H1 (cell line): ENCODE data around the gene NIFK. TPM values are rescaled to one million over a fixed set of nuclear protein-coding genes. Genes with fewer than 3 reads are reported as not detected.
"Not testable (repeated sequence)": the region's sequence is repeated elsewhere in the genome, so short reads cannot be mapped to it uniquely, and the experiment has no call there.

Experiments used
- CTCF ChIA-PET: fragments of 300-600 bp; sonication (Branson Sonifier 250); formaldehyde crosslinking; loops from one replicate; lab custom pipeline; 2021; ENCODE audit not compliant: partially characterized antibody; lab: Charles Lee
- POLR2A ChIA-PET: fragments of 300-600 bp; sonication (Branson Sonifier 250); formaldehyde crosslinking; loops from one replicate; lab custom pipeline; 2021; ENCODE audit warnings: inconsistent platforms; ENCODE audit not compliant: partially characterized antibody; lab: Charles Lee
- DNase-seq, 2 experiments: peaks; one replicate each; pipeline versions ENCODE4 v3.0.0 to v3.0.0-alpha.2; 2010 to 2022; ENCODE audit warnings: low spot score in 2 of 2, low read depth in 1 of 2, mixed read lengths in 1 of 2
- FAIRE-seq: peaks from 2 replicates; lab custom pipeline; 2011; peaks lifted over from hg19 to GRCh38; lab: Jason Lieb, UNC
- H2AFZ ChIP-seq: 2 replicates; pipeline ENCODE4 v1.8.1; 2012; ENCODE audit warnings: low read length, inconsistent platforms
- H2AK5ac ChIP-seq: 2 replicates; pipeline ENCODE4 v1.6.1; 2013; ENCODE audit warnings: low read depth, low read length
- H2BK120ac ChIP-seq: replicated peaks from 2 replicates; pipeline ENCODE3; 2013; ENCODE audit warnings: low read depth, low read length, inconsistent platforms
- H2BK12ac ChIP-seq: 2 replicates; pipeline ENCODE4 v1.6.1; 2013; ENCODE audit warnings: low read depth, low read length
- H2BK15ac ChIP-seq: 2 replicates; pipeline ENCODE4 v1.6.1; 2013; ENCODE audit warnings: low read length
- H2BK20ac ChIP-seq: 2 replicates; pipeline ENCODE4 v1.6.1; 2013; ENCODE audit warnings: low read length
- H2BK5ac ChIP-seq: 2 replicates; pipeline ENCODE4 v1.6.1; 2013; ENCODE audit warnings: low read depth, low read length
- H3K14ac ChIP-seq: 2 replicates; pipeline ENCODE4 v1.6.1; 2013; ENCODE audit warnings: inconsistent platforms; ENCODE audit not compliant: insufficient read length
- H3K18ac ChIP-seq: 2 replicates; pipeline ENCODE4 v1.6.1; 2013; ENCODE audit warnings: low read length; ENCODE audit errors: extremely low read depth
- H3K23ac ChIP-seq: 2 replicates; pipeline ENCODE4 v1.6.1; 2013; ENCODE audit warnings: inconsistent platforms; ENCODE audit not compliant: insufficient read length
- H3K23me2 ChIP-seq: 2 replicates; pipeline ENCODE4 v1.6.1; 2013; ENCODE audit warnings: low read depth, low read length
- H3K27ac ChIP-seq: 2 replicates; pipeline ENCODE4 v1.6.1; 2011; ENCODE audit warnings: low read depth, low read length, inconsistent platforms
- H3K27me3 ChIP-seq, 4 experiments: replicated peaks in 1 of 4; 1 replicate in 1 of 4; 2 replicates in 3 of 4; pipeline versions ENCODE4 v1.6.1 to v1.8.1; 2011 to 2013; ENCODE audit warnings: low read length in 3 of 4, mild to moderate bottlenecking in 3 of 4, inconsistent platforms in 2 of 4, mixed read lengths in 2 of 4, moderate library complexity in 1 of 4; ENCODE audit not compliant: control insufficient read depth in 3 of 4, insufficient read depth in 3 of 4; ENCODE audit errors: extremely low read depth in 1 of 4
- H3K36me3 ChIP-seq, 4 experiments: 2 replicates each; pipeline versions ENCODE4 v1.6.1 to v1.8.1; 2011 to 2013; ENCODE audit warnings: mild to moderate bottlenecking in 4 of 4, low read length in 3 of 4, moderate library complexity in 2 of 4, control low read depth in 1 of 4, inconsistent platforms in 1 of 4; ENCODE audit not compliant: insufficient read depth in 4 of 4, control insufficient read depth in 2 of 4
- H3K4ac ChIP-seq: replicated peaks from 2 replicates; pipeline ENCODE3; 2013; ENCODE audit warnings: low read length, low read depth, mixed read lengths, inconsistent platforms; ENCODE audit not compliant: insufficient read length
- H3K4me1 ChIP-seq, 4 experiments: replicated peaks in 1 of 4; 1 replicate in 1 of 4; 2 replicates in 3 of 4; pipeline versions ENCODE4 v1.6.1 to v1.8.1; 2011 to 2013; ENCODE audit warnings: low read length in 3 of 4, inconsistent platforms in 2 of 4, mixed read lengths in 1 of 4; ENCODE audit not compliant: insufficient read depth in 4 of 4, control insufficient read depth in 3 of 4
- H3K4me2 ChIP-seq, 2 experiments: 2 replicates each; pipeline versions ENCODE4 v1.6.1 to v1.8.1; 2011 to 2013; ENCODE audit warnings: low read depth in 2 of 2, low read length in 2 of 2, control low read depth in 1 of 2, inconsistent platforms in 1 of 2, mild to moderate bottlenecking in 1 of 2; ENCODE audit not compliant: insufficient read depth in 1 of 2
- H3K4me3 ChIP-seq, 4 experiments: fragments of 200-600, 300-600 bp in 1 of 4; sonication (generic), shearing (Covaris generic), sonication (Bioruptor Twin) in 1 of 4; 2 replicates each; pipeline versions ENCODE4 v1.5.1 to v1.8.1; 2011 to 2016; ENCODE audit warnings: low read length in 4 of 4, low read depth in 3 of 4, control low read depth in 2 of 4, inconsistent platforms in 2 of 4, mild to moderate bottlenecking in 2 of 4, mixed read lengths in 1 of 4, moderate library complexity in 1 of 4; ENCODE audit not compliant: insufficient read depth in 2 of 4; ENCODE audit errors: extremely low read depth in 1 of 4
- H3K56ac ChIP-seq: replicated peaks from 2 replicates; pipeline ENCODE3; 2013; ENCODE audit warnings: low read depth, mild to moderate bottlenecking, mixed read lengths, low read length, inconsistent platforms; ENCODE audit not compliant: insufficient read length
- H3K79me1 ChIP-seq: 2 replicates; pipeline ENCODE4 v1.6.1; 2013; ENCODE audit warnings: low read depth, low read length, control low read depth
- H3K79me2 ChIP-seq, 2 experiments: 2 replicates each; pipeline versions ENCODE4 v1.6.1 to v1.8.1; 2012 to 2013; ENCODE audit warnings: low read length in 2 of 2, mild to moderate bottlenecking in 2 of 2, inconsistent platforms in 1 of 2; ENCODE audit not compliant: insufficient read depth in 2 of 2, control insufficient read depth in 1 of 2
- H3K9ac ChIP-seq, 4 experiments: replicated peaks in 1 of 4; 1 replicate in 1 of 4; 2 replicates in 3 of 4; pipeline versions ENCODE4 v1.6.1 to v1.8.1; 2011 to 2013; ENCODE audit warnings: low read depth in 3 of 4, low read length in 3 of 4, control low read depth in 2 of 4, mild to moderate bottlenecking in 2 of 4, moderate library complexity in 2 of 4, inconsistent platforms in 1 of 4; ENCODE audit errors: extremely low read depth in 1 of 4
- H3K9me3 ChIP-seq, 2 experiments: 2 replicates each; pipeline versions ENCODE4 v1.6.1 to v1.8.1; 2012 to 2013; ENCODE audit warnings: mild to moderate bottlenecking in 2 of 2, moderate library complexity in 2 of 2, control low read depth in 1 of 2, inconsistent platforms in 1 of 2, low read depth in 1 of 2, low read length in 1 of 2, mixed read lengths in 1 of 2; ENCODE audit not compliant: insufficient read depth in 2 of 2
- H4K20me1 ChIP-seq, 2 experiments: replicated peaks in 1 of 2; 2 replicates each; pipeline versions ENCODE3 to v1.8.1; 2011 to 2013; ENCODE audit warnings: inconsistent platforms in 2 of 2, low read length in 2 of 2, mild to moderate bottlenecking in 1 of 2; ENCODE audit not compliant: insufficient read depth in 2 of 2, control insufficient read depth in 1 of 2
- H4K5ac ChIP-seq: 2 replicates; pipeline ENCODE4 v1.6.1; 2013; ENCODE audit warnings: low read length, low read depth, mixed read lengths, inconsistent platforms; ENCODE audit not compliant: insufficient read length
- H4K8ac ChIP-seq: 2 replicates; pipeline ENCODE4 v1.8.0; 2013; ENCODE audit warnings: mild to moderate bottlenecking, moderate library complexity, low read length, inconsistent platforms; ENCODE audit not compliant: insufficient read depth; ENCODE audit errors: extremely low read depth
- H4K91ac ChIP-seq: replicated peaks from 2 replicates; pipeline ENCODE3; 2013; ENCODE audit warnings: low read length, mixed read lengths, inconsistent platforms; ENCODE audit not compliant: insufficient read length
- WGBS, 2 experiments: shearing (Covaris generic) in 1 of 2; methylation state at CpG; one replicate each; pipeline versions ENCODE4 v1.1.6 to v1.1.7; 2013 to 2015; ENCODE audit warnings: low lambda C conversion rate in 2 of 2, mixed read lengths in 2 of 2, inconsistent platforms in 1 of 2, low coverage in 1 of 2, missing lambda C conversion rate in 1 of 2; ENCODE audit not compliant: insufficient replicate concordance in 2 of 2, insufficient coverage in 1 of 2, insufficient read length in 1 of 2; ENCODE audit errors: extremely low coverage in 1 of 2, missing lambda C conversion rate in 1 of 2; 5-methylcytosine and 5-hydroxymethylcytosine counted together
- polyA plus RNA-seq, 7 experiments: library from polyadenylated mRNA; depleted of rRNA in 3 of 7; stranded (reverse) in 5 of 7; unstranded in 2 of 7; fragments of >200 nt in 5 of 7; fragments of 200-250 nt in 2 of 7; gene quantifications; 1 replicate in 5 of 7; 2 replicates in 1 of 7; 4 replicates in 1 of 7; pipeline versions ENCODE4 v1.2.1 to v1.2.3, GENCODE V29; 2011 to 2013; ENCODE audit warnings: missing spikeins in 2 of 7, mixed read lengths in 2 of 7
- total RNA-seq: library from RNA; stranded (reverse); fragmentation: NEBNext Ultra II Directional; extraction: Animal tissue kit (Norgen Biotek cat#: 25700); gene quantifications from 2 replicates; pipeline ENCODE4 v1.2.1, GENCODE V29; 2021

NIFK gene
- total and polyA plus RNA-seq, 2 of the 8 experiments (the other 6 are each of a cell fraction or from before 2014, with no cell fraction given): 24.4 to 117 TPM

GRCh38 chr2:121690572-121690971, 46.1 kb downstream of the NIFK start:
- not testable (repeated sequence) for H3K14ac ChIP-seq, H3K27ac ChIP-seq, H3K9me3 ChIP-seq, H2BK12ac ChIP-seq, H4K5ac ChIP-seq, H2BK120ac ChIP-seq, H3K56ac ChIP-seq, H3K4me3 ChIP-seq, FAIRE-seq, H3K18ac ChIP-seq, DNase-seq, H4K91ac ChIP-seq, H3K36me3 ChIP-seq, H3K4ac ChIP-seq, H3K9ac ChIP-seq, H4K20me1 ChIP-seq, H3K79me1 ChIP-seq, H2BK15ac ChIP-seq, H3K23ac ChIP-seq, H3K23me2 ChIP-seq, H2AK5ac ChIP-seq, H2BK5ac ChIP-seq, H4K8ac ChIP-seq, H2BK20ac ChIP-seq, H3K79me2 ChIP-seq, H3K27me3 ChIP-seq, H3K4me2 ChIP-seq, H2AFZ ChIP-seq
- ChIA-PET CTCF (interaction anchor here (0.6 to 2.5 kb wide), 6 partner anchors 9 to 179 kb away, joined by 3 to 8 read pairs (median 4); partner anchors contain the start of gene RNU4ATAC), POLR2A (interaction anchor here (0.8 to 2.6 kb wide), 3 partner anchors 9 to 160 kb away, joined by 4 to 15 read pairs (median 5); partner anchors contain the start of gene RNU4ATAC)
- 96% methylated on average over 3 of the region's 3 CpGs; no CpG with 5 or more reads in 1 of the 2 experiments for WGBS, 2 experiments
- H3K4me1 ChIP-seq: peaks cover 4 to 18% (median 9%) of the 10 kb centered on the region in 4 experiments
